ENCODE results near the gene ZNF513.
"Not testable (repeated sequence)": the region's sequence is repeated elsewhere in the genome, so short reads cannot be mapped to it uniquely, and the experiment has no call there.

ZNF513 gene, protein sequence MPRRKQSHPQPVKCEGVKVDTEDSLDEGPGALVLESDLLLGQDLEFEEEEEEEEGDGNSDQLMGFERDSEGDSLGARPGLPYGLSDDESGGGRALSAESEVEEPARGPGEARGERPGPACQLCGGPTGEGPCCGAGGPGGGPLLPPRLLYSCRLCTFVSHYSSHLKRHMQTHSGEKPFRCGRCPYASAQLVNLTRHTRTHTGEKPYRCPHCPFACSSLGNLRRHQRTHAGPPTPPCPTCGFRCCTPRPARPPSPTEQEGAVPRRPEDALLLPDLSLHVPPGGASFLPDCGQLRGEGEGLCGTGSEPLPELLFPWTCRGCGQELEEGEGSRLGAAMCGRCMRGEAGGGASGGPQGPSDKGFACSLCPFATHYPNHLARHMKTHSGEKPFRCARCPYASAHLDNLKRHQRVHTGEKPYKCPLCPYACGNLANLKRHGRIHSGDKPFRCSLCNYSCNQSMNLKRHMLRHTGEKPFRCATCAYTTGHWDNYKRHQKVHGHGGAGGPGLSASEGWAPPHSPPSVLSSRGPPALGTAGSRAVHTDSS

DNA sequence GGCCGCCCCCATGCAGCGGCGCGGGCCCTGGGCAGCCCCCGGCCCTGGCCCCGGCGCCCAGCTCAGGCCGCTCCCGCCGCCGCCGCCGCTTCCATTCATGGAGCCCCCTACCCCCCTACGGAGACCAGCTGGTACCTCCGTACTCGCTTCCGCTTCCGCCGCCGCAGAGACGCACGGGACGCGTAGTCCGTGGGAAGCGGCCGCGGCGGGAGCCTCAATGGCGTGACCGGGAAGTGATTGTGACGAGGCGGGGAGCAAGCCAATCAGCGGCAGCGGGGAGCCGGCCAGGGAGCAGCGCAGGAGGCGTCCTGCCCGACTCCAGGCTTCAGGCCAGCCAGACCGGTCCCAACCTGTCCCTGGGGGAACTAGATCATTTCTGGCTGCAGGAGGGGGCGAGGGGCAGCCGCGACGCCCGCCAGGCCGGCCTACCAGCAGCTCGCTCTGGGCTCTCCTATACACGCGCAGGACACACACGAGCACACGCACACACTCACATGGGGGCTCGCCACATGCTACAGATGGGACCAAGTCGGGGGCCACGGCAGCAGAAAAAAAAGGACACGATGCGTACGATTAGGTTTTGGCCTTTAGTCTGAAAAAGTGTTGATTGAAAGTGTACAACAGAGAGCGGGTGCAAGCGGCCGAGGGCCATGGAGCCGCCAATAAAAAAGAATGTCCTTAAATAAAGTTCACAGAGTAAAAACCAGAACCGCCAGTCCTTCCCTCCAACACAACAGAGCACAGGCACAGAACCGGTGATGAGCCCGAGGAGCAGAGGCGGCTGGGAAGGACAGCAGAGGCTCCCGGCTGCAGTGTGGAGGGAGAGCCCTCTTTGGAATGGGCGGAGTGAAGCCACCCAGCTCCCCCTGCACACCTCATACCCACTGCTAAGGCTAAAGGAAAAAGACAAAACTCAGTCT lies at the start of gene ZNF513:
Gene ZNF513 (minus strand): TSS at position 109 of the 920 bp plus-strand sequence. CDS start 208 bp downstream, outside the sequence.
- peak; percentile 86 to 88 for DNase-seq

DNA sequence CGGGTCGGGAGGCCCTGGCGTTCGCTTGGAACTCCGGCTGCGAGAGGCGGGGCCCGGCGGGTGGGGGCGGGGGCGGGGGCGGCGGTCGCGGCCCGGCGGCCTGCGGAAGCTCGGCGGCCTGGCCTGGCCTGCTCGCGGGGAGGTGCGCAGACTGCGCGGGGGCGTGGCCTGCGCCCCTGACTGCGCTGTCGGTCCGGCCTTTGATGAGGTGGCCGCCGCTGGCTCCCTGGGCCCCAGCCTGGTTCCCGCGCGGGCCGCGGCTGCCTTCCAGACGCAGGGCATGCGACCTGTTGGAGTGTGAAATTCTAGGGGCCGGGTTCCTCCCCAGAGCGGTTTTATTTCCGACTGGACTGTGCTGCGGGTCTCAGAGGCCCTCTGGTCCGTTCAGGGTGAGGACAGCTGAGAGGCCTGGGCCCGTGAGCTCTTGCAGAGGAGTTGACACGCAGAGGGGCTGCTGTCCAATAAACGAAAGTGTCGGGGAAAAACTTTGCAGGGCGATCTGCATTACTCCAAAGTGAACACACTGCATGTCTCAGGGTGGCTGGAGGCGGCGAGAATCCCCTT lies 48.5 kb upstream of the ZNF513 start:
- DNase-seq = peak; percentile 60 to 65

DNA sequence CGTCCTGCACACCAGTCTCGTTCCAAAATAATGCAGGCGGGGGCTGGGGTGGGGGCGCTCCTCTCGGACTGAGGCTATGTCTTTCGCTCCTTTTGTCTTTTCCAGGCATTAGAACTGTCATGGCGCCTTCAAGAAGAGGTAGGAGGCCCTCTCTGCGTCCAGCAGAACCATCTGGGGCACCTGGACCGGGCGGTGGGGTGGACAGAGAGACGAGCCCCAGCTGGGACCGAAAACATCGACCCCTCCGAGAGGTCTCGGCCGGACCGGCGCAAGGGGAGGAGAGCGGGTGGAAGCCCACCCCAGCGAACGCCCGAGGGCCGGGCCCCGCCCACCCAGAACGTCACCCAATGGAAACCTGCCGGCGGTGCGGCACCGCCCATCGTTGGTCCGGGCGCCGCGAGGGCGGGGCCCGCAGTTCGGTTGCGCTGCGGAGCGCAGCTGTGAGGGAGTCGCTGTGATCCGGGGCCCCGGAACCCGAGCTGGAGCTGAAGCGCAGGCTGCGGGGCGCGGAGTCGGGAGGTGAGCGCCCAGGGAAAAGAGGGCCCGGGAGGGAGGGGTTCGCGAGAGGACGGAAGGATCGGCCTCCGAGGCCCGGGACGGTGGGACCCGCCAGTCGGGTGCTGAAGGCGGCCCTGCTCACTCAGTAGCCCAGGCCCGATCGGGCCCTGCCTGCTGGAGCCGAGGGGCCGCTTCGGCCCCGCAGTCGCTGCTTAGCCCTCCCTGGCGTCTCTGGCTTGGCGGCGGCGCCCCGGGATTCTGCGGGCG lies 47.9 kb upstream of the ZNF513 start, which contains the start of gene NRBP1:
Gene NRBP1 (plus strand): TSS at position 419 of the 765 bp plus-strand sequence. CDS start 4,643 bp downstream, outside the sequence.
- peak; percentile 87 to 93 for DNase-seq

DNA sequence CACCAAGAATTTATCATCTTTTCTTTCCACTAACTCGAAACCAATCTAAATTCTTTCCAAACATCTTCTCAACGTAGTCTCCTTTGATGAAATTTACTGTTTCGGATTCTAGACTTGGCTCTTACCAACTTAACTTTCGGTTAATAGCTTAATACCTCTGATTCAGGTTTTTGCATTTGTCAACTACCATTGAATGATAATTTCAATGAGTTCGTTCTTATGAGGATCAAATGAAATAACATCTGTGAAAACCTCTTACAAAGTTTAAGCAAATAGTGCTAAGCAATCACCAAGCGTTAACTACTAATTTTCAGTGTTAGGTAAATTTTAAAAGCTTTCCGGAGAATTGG lies 47.3 kb upstream of the ZNF513 start:
- no peak for DNase-seq

DNA sequence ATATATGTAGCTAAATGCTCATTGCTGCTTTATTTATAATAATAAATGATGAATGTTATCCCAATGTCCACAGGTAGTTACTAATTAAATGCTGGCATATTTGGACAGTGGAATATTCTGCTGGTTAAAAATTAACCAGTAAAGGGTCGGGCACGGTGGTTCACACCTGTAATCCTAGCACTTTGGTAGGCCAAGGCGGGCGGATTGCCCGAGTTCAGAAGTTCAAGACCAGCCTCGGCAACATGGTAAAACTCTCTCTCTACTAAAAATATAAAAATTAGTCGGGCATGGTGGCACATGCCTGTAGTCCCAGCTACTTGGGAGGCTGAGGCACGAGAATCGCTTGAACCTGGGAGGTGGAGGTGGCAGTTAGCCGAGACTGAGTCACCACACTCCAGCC lies 44.5 kb upstream of the ZNF513 start:
- DNase-seq = not testable (repeated sequence)

DNA sequence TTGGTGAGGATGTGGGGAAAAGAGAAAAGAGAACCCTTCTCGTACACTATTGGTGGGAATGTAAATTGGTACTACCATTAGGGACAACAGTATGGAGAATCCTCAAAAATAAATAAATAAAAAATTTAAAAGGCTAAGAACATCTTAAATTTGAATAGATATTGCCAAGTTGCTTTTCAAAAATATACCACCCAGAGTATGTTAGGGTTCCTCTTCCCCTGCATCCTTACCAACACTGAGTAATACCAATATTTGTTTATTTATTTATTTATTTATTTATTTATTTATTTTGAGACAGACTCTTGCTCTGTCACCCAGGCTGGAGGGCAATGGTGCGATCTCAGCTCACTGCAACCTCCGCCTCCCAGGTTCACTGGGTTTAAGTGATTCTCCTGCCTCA lies 42.4 kb upstream of the ZNF513 start:
- DNase-seq = no peak

DNA sequence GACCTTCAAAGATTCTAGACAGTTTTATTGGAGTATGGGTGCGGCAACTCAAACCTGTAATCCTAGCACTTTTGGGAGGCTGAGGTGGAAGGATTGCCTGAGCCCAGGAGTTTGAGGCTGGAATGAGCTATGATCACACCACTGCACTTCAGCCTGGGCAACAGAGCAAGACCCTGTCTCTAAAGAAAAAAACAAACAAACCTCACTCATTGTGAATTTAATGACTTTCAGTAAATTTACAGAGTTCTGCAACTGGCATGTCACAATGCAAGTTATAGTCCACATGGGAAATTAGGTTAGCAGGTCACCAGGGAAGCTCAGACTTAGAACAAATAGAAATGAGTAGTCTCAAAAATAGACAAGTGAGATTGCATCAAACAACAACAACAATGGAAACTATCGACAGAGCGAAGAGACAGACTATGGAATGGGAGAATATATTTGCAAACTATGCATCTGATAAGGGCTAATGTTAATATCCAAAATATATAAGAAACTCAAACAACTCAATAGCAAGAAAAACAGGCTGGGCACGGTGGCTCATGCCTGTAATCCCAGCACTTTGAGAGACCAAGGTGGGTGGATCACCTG lies 41.2 kb upstream of the ZNF513 start:
- DNase-seq = no peak

DNA sequence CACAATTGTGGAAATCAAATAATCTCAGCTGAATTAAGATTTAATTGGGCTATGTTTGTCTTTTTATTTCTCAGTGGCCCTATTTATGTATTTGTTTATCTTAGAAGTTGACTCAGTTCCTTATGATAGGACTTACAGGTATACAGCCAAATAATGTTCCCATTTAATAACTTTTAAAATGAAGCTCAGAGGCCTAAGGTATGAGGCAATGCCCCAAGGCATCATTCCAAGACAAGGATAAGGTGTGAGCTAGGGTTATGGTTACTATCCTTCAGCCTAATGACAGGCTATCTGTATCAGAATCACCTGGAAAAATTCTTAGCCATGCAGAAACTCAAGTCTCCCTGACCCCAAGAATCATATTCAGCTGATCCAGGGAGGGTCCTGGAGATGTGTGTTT lies 40.5 kb upstream of the ZNF513 start:
- no peak for DNase-seq

DNA sequence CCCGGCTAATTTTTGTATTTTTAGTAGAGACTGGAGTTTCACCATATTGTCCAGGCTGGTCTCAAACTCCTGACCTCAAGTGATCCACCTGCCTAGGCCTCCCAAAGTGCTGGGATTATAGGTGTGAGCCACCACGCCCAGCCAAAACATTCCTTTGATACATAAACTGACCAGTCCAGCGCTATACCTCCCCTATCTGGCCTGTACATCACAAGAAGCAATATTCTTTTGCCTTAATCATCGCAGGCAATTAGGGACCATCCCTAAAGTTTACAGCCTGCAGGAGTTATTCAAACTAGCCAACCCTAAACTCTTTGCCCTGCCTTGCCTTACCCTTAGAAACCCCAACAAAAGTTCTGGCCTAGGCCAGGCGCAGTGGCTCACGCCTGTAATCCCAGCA lies 35.6 kb upstream of the ZNF513 start:
- DNase-seq = no peak

DNA sequence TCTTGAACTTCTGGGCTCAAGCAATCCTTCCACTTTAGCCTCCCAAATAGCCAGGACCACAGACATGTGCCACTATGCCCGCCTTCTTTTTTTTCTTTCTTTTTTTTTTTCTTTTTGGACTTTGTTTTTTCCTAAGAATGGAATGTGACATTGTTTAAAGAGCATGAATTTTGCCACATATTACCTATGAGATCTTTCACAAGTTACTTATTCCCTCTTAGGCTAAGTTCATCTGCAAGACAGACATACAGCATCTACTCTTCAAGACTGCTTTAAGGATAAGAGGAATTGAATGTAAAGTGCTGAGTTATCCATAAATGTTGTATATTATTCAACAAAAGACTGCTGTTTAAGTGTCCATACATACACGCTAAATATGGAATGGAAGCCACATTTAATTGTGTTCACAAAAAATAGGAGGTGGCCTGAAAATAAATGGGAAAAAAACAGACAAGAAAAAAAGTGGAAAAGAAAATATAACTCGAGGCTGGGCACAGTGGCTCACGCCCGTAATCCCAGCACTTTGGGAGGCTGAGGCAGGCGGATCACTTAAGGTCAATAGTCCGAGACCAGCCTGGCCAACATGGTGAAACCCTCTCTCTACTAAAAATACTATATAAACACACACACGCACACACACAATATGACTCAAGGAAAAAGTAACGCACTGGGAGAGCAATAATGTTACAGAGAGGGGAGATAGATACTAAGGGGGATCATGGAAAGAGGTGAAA lies 32.1 kb upstream of the ZNF513 start:
- DNase-seq = no peak

DNA sequence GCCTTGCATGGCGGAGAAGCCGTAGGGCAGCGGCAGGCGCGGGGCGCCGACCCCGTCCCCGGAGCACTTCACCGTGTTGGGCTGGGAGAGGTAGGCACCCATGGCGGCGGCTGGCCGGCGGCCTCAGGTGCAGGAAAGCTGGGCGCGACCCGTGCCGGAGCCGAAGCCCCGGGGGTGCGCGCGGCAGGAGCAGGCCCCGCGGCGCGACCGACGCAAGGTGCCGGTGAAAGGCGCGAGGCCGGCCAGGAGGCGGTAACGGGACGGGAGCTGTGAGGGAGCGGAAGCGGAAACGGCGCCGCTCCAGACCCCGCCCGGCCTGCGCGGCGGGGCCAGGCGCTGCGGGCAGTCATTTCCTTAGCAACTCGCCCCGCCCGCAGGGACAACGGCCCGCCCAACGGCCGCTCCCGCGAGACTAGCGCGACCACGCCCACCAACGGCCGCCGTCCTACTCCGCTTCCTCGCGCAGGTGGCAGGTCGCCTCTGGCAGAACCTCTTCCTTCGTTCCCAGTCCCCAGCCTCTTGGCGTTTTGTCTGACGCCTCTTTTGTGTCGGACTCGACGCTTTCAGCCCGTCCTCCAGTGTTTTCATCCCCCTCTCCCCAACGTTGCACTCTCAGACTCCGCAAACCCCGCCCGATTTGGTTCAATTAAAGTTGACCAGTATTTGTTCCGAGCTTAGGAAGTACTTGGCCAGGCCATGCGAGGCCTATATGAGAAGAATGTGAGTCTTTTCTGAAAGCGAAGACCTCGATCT lies 29.0 kb upstream of the ZNF513 start, which contains the start of gene PPM1G:
Gene PPM1G (minus strand): TSS at position 271 of the 753 bp plus-strand sequence. CDS start 169 bp downstream, at position 102.
- peak; percentile 94 to 97 for DNase-seq

DNA sequence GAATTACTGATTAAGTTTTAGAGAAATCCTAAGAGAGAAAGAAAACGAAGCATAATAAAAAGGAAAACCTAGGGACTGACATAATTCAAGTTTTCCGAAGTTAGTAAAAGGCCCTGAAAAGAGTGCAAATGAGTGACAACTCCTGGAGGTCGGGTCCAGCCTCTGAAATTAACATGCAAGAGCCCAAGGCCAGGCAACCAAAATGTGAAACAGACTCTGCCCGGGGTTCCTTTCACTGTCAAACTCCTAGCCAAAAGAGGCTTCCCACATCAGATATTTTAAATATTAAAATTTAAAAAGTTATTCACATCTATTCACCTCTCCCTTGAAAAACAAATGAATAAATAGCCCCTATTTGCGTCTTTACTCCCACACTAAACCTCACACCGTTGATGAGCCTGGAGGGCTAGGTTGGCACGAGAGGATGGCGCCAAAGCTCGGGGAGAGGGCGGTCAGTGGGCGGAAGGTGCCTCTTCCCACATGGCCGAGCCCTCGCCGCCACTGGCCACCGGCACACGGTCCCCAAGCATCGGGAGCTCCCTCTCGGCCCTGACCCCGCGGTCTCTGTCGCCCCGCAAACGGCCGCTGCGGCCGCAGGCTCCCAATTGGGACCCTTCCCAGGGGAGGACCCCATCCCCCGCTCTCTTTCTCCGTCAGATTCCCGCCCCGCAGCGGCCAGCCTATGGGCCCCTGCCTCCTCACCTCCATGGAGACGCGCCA lies 28.2 kb upstream of the ZNF513 start:
- DNase-seq = peak; percentile 12 to 20

DNA sequence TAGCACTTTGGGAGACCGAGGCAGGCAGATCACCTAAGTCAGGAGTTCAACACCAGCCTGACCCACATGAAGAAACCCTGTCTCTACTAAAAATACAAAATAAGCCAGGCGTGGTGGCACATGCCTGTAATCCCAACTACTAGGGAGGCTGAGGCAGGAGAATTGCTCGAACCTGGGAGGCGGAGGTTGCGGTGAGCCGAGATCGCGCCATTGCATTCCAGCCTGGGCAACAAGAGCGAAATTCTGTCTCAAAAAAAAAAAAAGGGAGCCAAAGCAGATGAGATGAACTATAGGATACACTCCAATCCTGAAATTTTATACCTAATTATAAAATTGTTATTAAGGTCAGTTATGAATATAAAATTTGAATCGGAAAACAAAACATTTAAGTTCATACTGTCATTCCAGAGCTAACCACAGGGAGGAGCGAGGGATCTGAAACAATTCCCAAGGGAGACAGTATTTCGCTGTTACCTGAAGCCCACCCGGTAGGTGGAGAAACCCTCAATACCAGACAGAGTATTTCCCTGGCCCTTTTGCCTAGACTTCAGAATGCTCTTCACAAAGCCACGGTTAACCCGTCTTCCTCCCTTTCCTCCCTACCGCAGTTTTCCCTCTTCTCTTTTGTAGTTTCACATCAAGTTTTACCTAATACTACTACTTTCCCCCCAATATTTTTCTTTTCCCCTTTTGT lies 27.4 kb upstream of the ZNF513 start:
- DNase-seq = no peak

DNA sequence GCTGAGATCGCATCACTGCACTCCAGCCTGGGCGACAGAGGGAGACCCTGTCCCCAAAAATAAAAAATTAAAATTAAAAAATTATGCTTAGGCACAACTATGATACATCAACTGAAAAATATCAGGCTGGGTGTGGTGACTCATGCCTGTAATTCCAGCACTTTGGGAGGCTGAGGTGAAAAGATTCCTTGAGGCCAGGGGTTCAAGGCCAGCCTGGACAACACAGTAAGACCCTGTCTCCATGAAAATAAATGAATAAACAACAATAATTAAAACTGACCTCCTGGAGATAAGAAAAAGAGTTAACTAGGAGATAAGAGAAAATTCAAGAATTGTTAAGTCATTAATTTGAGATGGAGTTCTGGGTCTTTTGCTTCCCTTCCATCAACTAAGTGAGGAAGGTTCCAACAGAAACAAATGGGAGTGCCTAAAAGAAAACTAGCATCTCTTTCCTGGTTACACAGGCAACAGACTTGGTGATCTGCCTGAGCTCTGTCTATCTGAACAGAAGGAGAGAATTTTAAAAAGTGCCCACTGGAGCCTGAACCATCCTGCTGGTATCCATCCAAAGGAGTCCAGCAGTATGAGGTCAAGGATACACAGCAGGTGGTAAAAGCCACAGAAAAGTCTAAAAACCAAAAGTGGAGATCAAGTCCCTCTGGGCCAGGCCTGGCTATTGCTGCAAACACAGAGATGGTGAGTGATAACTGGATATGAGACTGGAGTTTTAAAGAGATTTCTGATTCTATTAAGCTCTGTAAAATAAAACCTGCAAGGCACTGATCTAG lies 20.0 kb upstream of the ZNF513 start:
- no peak for DNase-seq

DNA sequence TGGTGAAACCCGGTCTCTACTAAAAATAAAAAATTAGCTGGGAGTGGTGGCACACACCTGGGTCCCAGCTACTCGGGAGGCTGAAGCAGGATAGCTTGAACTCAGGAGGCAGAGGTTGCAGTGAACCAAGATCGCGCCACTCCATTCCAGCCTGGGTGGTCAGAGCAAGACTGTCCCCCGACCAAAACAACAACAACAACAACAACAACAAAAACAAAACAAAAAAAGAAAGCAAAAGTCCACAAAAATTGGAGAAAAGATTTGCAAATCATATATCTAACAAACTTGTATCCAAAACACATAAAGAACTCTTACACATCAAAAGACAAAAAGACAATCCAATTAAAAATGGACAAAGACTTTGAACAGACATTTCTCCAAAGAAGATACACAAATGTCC lies 18.4 kb upstream of the ZNF513 start:
- no peak for DNase-seq

DNA sequence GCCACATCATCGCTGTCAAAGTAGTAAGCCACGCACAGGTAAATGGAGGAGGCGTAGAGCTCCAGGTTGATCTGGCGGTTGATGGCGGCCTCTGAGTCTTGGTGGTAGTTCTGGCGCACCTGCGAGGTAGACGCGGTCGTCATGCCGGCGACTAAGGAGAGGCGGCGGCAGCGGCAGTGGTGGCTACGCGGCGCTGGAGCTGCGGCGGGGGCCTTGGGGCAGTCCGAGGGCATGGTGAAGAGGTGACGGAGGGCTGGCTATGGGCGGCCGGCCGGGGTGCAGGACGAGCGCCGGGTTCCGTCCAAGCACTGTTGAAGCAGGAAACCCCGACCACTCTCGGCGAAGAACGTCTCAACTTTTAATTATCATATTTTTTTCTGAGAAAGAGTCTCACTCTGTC lies 12.7 kb upstream of the ZNF513 start:
- no peak for DNase-seq

DNA sequence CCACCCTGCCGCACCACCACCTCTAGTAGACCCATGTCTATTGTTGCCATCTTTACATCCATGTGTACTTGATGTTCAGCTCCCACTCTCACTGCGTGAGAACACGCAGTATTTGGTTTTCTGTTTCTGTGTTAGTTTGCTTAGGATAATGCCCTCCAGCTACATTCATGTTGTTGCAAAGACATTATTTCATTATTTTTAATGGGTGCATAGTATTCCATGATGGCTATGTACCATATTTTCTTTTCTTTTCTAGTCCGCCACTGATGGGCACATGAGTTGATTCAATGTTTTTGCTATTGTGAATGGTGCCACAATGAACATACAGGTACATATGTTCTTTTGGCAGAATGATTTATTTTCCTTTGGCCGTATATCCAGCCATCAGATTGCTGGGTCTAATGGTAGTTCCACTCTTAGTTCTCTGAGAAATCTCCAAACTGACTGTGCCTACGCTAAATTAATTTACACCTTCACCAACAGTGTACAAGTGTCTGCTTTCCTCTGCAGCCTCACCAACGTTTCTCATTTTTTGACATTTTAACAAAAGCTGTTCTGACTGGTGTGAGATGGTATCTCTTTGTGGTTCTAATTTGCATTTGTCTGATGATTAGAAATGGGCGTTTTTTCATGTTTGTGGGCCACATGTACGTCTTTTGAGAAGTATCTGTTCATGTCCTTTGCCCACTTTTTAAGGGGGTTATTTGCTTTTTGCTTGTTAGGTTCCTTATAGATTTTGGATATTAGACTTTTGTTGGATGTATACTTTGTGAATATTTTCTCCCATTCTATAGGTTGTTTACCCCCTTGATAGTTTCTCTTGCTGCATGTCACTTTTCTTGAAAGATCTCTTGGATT lies 10.5 kb upstream of the ZNF513 start:
- DNase-seq = no peak
